Upper lobe of right lung (tissue), 1 donor: ENCODE data around the gene GALM. TPM values are rescaled to one million over a fixed set of nuclear protein-coding genes. Genes with fewer than 3 reads are reported as not detected.

Experiments
- ATAC-seq: fragments of 200-7000 bp; cut with Tn5 transposase; one replicate; pipeline ENCODE4 v1.9.1; 2020; ENCODE audit warnings: mild to moderate bottlenecking, moderate library complexity
- DNase-seq: peaks from one replicate; pipeline ENCODE4 v3.0.0-alpha.2; 2020
- H3K27ac ChIP-seq: fragments of 200-600 bp; one replicate; pipeline ENCODE4 v1.8.0; 2022
- H3K27me3 ChIP-seq: fragments of 200-600 bp; one replicate; pipeline ENCODE4 v1.8.0; 2022; ENCODE audit warnings: mild to moderate bottlenecking
- H3K36me3 ChIP-seq: fragments of 200-600 bp; one replicate; pipeline ENCODE4 v1.8.0; 2022
- H3K4me1 ChIP-seq: fragments of 200-600 bp; one replicate; pipeline ENCODE4 v1.8.0; 2022
- H3K4me3 ChIP-seq: fragments of 200-600 bp; one replicate; pipeline ENCODE4 v1.8.0; 2022; ENCODE audit warnings: mild to moderate bottlenecking
- H3K9me3 ChIP-seq: fragments of 200-600 bp; one replicate; pipeline ENCODE4 v1.8.0; 2022
- CTCF ChIP-seq: fragments of 200-600 bp; IDR thresholded peaks from one replicate; pipeline ENCODE4 v1.8.0; 2022; ENCODE audit warnings: antibody characterized with exemption
- intact Hi-C: fragments of 100-400 bp; cut with DNase I; formaldehyde crosslinking; loops from one replicate; pipeline ENCODE4 v1.11.0; 2022
- total RNA-seq: library from RNA; stranded (reverse); fragmentation: NEBNext Ultra II Directional; extraction: Animal tissue kit (Norgen Biotek cat#: 25700); gene quantifications from one replicate; pipeline ENCODE4 v1.2.1, GENCODE V29; 2021
- donor health status: DM: no; HTN: yes; CAD: no; lungs with severe emphysema.

The GALM gene
- total RNA-seq, 1 donor from 2014 or later = 14.7 TPM

- no peak overlapping the region for H3K27ac ChIP-seq
- H3K9me3 ChIP-seq = no peaks in the 10 kb centered on the region
- DNase-seq (no peak), ATAC-seq (peak; percentile 29)
- no peak for TF ChIP-seq CTCF
- H3K27me3 ChIP-seq = no peaks in the 10 kb centered on the region
- no peaks in the 10 kb centered on the region for H3K36me3 ChIP-seq
- H3K4me1 ChIP-seq = peaks cover 6% of the 10 kb centered on the region
- intact Hi-C loops = no loop called here
- no peak overlapping the region for H3K4me3 ChIP-seq
Observed at GRCh38 chr2:38648107-38648761, 17.7 kb upstream of the GALM start.

GRCh38 chr2:38649176-38649728 is 16.7 kb upstream of the GALM start:
- Histone ChIP-seq H3K9me3 (no peaks in the 10 kb centered on the region), H3K27ac (no peak overlapping the region), H3K27me3 (no peaks in the 10 kb centered on the region), H3K4me1 (peaks cover 9% of the 10 kb centered on the region), H3K36me3 (no peaks in the 10 kb centered on the region), H3K4me3 (no peak overlapping the region)
- no peak for TF ChIP-seq CTCF
- DNase-seq (no peak), ATAC-seq (no peak)
- intact Hi-C loops = no loop called here

GRCh38 chr2:38650012-38650411 is 15.9 kb upstream of the GALM start:
- DNase-seq = no peak
- ATAC-seq = no peak
- Histone ChIP-seq H3K27ac (no peak overlapping the region), H3K36me3 (no peaks in the 10 kb centered on the region), H3K4me1 (peaks cover 10% of the 10 kb centered on the region), H3K27me3 (no peaks in the 10 kb centered on the region), H3K9me3 (no peaks in the 10 kb centered on the region), H3K4me3 (no peak overlapping the region)
- intact Hi-C loops = no loop called here
- no peak for TF ChIP-seq CTCF

GRCh38 chr2:38650717-38651116 is 15.2 kb upstream of the GALM start:
- intact Hi-C loops = no loop called here
- H3K27ac ChIP-seq = no peak overlapping the region
- ATAC-seq (no peak), DNase-seq (no peak)
- H3K4me3 ChIP-seq = no peak overlapping the region
- no peaks in the 10 kb centered on the region for H3K9me3 ChIP-seq
- H3K27me3 ChIP-seq = no peaks in the 10 kb centered on the region
- H3K36me3 ChIP-seq = no peaks in the 10 kb centered on the region
- no peak for TF ChIP-seq CTCF
- H3K4me1 ChIP-seq = peaks cover 10% of the 10 kb centered on the region

- intact Hi-C loops = no loop called here
- Histone ChIP-seq H3K9me3 (no peaks in the 10 kb centered on the region), H3K36me3 (no peaks in the 10 kb centered on the region), H3K27ac (no peak overlapping the region), H3K27me3 (no peaks in the 10 kb centered on the region), H3K4me1 (peaks cover 10% of the 10 kb centered on the region), H3K4me3 (no peak overlapping the region)
- ATAC-seq (no peak), DNase-seq (no peak)
- no peak for TF ChIP-seq CTCF
Observed at GRCh38 chr2:38652431-38653273, 13.3 kb upstream of the GALM start.
